Measurements from ENCODE around the gene ATP1A4.

Gene ATP1A4

DNA sequence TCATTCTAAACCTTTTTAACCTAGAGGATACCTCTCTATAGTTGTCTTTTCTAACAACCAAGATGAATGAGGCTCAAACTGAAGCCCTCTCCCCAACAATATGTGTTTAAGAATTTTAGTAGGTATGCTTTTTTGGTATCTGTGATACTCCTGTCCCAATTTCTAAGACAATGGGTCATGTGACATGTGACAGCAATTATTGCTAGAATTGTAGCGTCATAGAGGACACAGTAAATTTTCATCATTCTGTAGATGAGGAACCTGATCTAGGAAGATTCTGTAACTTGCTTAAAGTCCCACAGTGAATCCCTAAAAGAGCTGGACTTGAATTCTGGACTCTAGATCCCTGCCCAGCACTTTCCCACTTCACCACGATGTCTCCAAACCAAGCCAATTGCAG is 27.3 kb downstream of the ATP1A4 start:
- DNase-seq: no peak

DNA sequence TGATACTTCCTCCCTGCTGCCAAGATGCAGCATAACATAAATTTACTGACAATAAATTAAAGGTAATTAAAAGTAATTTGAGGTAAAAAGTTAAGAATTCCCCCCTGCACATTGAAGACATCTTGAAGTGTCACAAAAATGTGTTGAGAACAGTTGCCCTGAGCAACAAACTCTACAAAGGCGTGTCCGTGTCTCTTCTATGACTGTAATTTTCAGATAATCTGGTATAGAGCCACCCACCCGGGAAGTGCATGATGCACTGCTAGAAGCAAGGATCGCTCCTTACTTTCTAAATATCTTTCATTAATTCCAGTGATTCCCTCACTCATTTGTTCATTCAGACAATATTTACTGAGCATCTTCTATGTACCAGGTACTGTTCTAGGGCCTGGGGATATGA is 27.9 kb downstream of the ATP1A4 start:
- DNase-seq: no peak

DNA sequence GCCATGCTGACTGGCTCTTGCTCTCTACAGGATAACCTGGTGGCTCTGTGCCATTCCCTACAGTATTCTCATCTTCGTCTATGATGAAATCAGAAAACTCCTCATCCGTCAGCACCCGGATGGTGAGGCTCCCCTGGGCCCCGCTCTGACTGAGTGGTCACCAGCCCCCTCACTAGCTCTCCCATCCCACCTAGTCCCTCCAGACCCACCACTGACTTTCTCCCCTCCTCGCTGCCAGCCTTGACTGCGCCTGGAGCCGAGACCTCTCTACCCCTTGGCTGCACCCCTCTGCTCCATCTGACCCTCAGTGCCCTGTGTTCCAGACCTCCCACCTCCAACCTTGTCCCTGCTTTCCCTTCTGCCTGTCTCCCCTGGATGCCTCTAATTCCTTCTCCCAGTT is 34.8 kb downstream of the ATP1A4 start:
- DNase-seq: no peak

DNA sequence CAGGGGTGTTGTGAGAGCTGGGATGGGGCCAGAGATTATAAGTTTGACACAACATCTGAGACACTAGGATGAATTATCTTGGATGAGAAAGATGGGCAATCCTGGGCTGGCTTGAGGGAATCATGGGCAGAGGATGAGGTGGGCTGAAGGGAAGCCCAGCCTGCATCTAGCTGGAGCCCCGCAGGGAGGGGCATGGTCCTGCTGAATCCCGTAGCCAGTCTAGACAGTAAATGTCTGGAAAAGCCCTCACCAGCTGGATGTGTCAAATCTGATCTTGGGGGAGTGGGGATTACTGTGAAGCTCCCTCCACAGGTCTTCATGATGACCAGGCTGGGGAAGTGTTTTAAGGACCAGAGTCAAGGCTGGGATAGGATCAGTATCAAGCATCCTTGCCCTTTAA is 35.3 kb downstream of the ATP1A4 start:
- no peak for DNase-seq

DNA sequence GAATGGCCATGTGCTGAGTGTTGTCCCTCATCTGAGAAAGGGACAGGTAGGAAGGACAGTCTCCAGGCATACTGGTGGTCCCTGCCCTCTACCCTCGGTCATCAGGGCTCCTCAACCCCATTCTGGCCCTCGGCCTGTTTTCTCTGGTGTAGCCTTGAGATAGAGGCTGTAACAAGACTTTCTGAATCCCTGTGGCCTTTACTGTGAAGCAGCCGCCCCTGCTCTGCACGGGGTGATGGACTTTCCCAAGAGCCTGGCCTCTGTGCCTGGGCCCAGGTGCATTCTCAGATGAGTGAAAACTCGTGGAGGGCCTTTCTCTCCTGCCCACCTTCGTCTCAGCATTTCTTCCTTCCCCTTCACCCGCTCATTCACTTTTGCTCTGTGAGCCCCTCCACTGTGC is 36.0 kb downstream of the ATP1A4 start:
- DNase-seq: no peak

DNA sequence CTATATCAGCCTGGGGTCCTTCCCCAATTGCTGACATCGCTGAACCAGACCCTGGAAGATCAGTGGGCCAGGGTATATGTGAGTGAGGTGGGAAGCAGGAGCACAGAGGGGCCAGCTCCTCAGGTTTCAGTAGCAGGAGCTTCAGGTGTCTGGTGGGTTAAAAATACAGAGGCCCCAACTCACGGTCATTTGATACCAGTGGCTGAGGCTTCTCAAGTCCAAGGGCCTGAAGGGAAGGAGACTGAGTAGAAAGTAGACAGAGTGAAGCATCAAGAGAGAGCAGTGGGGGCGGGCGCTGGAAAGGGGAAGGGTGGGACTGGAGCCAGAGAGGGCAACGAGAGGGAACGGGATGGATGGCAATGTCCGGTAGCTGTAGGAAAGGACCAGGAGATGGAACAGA is 36.9 kb downstream of the ATP1A4 start:
- DNase-seq: no peak

DNA sequence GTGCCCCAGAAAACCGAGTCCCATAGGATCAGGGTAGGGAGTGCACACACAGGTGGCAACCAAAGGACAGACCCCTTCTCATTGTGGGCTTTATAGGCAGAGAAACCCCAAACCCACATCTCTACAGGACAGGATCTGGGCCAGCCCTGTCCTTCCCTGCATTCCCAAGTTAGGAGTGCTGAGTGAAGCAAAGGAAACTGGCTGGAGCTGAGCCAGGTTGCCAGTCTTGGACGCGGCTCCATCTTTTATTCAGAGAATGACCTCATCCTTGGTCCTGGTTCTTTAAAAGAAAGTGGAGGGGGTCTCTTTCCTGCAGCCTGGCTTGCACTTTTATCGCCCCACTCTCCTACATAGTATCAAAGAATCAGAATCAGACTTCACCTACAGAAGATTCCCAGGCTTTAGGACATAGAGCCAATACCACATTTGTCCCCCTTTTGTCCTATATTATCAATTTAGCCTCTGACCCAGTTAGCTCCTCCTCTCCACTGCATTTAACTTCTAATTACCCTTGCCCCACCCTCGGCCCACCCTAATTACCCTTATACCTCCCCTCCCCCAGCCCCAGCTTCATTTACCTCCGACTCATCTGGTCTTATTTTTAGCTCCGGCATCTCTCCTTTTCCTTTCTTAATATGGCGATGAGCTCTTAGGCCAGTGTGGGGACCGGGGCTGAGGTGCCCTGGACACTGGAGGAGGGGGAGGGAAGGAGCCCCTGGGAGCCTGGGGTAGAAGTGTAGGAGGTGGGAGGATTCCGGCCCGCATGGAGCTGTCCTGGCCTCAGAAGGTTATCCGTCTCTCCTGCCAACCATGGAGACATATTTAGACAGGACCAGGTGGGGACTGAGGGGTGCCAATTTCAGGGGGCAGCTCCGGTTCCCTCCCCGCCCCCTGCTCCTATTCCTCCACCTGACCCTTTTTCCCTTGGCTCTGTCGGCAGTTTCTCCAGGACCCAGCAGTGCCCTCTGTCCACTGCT is 38.5 kb downstream of the ATP1A4 start, which contains the start of gene CASQ1:
Gene CASQ1, plus strand, starts transcription at position 927 of the 977 bp plus-strand sequence. CDS start 177 bp downstream, outside the sequence.
- DNase-seq: no peak

DNA sequence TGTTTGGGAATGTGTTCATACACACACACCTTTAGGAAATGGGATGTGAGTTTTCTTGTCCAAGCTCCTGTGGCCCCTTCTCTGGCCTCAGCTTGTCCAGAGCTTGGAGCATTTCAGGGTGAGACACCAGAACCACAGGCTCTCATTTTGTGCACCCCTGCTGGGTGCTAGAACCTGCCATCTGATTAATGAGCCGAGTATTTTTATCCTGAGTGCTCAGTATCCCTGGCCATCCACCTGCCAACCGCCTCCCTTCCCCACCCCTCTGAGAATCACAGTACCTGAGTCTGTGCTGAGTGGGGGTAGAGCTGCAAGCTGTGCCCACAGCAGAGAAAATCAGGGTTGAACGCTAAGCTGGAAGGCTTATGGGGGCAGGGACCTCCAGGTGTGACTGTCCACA is 40.4 kb downstream of the ATP1A4 start:
- no peak for DNase-seq

DNA sequence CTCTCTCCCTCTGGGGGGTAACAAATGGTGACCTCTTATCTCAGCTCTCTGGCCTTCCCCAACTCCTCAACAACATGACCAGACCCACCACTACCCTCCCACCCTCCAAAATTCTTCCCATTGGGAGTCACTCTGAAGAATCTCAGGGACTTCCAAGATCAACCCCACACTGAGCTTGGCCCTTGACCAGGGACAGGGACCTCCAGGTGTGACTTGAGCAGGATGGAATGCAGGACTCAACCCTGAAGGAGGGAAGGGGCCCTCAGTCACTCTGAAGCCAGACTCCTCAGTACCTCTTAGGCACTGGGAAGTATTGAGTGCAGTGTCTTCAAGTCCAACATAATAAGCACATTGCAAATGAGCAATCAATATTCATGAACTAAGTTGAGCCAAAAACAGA is 40.8 kb downstream of the ATP1A4 start:
- DNase-seq: no peak

DNA sequence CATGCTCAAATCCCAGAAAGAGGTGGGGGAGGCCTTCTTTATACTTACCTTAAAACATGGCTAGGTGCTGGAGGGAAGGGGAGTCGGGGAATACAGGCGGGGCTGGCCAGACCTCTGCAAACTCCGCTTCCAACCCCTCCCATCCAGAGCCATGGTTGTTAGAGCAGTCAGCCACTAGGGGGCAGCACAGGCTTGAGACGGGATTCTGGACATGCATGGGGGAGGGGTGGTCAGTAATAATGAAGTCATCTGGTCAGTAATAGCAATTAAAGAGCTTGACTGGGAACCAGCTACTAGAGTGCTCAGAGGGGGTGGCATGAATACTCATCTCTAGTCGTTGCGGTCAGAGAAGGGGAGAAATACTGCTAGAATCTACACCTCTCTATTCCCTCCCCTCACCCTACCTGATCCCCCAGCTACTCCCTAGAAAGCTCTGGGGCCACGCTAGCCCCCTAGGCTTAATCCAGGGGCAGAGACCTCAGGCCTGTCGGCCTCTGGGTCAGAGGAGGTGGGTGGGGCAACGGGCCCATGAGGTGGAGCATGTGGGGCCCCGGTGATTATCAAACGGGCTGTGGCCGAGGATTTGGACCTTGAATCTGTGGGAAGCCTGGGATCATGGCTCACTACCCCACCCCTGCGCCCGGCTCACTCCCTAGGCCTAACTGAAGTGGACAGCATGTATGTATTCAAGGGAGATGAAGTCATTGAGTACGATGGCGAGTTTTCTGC is 41.9 kb downstream of the ATP1A4 start:
- DNase-seq: peak; percentile 67

DNA sequence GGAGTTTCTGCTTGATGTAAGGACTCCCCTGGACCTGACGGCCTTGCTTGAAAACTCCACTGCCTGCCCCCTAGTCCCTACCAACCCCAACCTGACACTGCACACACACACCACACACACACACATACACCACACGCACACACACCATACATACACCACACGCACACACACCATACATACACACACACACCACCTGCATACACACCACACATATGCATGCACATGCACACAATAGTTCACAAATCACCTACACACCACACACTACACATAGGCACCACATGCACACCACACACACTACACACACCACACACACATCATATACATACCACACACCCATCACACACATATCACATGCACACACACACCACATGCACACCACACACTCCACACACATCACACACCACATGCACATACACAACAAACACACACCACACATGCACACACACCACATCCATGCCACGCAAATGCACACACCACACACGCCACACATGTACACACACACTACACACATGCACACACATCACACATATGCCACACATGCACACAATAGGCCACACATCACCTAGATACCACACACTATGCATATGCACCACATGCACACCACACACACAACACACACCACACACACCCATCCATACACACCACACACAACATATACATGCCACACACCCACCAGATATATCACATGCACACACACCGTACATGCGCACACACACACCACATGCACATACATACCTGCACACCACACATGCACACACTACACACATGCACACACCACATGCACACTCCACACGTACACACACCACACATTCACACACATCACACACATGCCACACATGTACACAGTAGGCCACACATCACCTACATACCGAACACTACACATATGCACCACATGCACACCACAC is 42.7 kb downstream of the ATP1A4 start:
- DNase-seq: no peak

DNA sequence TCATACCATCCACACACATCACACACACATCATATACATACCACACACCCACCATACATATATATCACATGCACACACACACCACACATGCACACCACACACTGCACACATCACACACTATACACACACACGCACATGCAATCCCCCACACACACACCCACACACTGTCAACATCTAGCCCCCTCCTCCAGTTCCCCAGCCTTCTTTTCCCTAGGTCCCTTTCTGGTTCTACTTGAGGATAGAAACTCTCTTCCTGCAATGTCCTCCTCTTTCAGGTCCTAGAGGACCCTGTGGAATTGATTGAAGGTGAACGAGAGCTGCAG is 43.3 kb downstream of the ATP1A4 start:
- DNase-seq: no peak

DNA sequence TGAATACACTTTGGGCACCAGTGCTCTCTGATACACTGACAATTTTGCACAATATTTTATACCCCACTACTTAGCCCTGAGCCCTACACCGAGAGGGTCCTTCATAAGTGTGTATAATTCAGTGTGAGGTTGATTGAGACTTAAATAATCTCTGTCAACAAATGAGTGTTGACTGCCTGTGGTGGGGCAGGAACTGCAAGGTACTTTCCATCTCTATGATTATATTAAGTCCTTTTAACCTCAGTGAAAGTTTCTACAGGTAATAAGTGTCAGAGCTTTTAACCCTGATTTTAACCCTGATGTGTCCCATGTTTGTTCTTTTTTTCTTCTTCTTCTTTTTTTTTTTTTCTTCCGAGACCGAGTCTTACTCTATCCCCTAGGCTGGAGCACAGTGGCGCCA is 44.7 kb downstream of the ATP1A4 start:
- DNase-seq: no peak

DNA sequence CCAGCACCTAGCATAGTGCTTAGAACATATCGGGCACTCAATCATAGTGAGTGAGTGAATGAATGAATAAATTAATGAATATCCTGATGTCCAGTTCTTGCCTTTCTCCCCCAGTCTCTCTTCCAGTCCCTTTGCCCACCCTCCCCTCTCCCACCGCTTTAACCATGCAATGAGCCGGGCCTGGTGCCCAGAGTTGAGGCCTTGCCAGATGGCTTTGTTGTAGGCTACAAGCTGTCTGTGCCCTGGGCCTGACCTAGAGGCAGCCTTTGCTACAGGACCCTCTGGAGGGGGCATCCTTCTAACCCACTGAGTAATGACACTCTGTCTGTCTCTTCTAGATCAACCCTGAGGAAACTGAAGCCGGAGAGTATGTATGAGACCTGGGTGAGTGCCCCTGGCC is 45.8 kb downstream of the ATP1A4 start:
- DNase-seq: no peak

DNA sequence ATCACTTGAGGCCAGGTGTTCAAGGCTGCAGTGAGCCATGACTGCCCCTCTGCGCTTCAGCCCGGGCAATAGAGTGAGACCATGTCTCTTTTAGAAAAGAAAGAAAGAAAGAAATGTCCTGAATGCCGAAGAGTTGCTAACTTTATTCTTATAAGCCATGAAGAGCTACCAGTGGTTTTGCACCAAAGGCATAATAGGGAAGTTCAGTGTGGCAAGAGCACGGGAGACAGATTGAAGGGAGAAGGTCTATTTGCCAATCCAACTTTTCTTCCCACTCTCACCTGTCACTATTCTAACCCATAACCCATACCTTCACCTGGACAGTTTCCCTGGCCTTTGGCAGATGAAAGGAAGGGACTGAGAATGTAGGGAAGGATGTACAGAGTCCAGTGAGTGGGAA is 49.4 kb downstream of the ATP1A4 start:
- DNase-seq: no peak

DNA sequence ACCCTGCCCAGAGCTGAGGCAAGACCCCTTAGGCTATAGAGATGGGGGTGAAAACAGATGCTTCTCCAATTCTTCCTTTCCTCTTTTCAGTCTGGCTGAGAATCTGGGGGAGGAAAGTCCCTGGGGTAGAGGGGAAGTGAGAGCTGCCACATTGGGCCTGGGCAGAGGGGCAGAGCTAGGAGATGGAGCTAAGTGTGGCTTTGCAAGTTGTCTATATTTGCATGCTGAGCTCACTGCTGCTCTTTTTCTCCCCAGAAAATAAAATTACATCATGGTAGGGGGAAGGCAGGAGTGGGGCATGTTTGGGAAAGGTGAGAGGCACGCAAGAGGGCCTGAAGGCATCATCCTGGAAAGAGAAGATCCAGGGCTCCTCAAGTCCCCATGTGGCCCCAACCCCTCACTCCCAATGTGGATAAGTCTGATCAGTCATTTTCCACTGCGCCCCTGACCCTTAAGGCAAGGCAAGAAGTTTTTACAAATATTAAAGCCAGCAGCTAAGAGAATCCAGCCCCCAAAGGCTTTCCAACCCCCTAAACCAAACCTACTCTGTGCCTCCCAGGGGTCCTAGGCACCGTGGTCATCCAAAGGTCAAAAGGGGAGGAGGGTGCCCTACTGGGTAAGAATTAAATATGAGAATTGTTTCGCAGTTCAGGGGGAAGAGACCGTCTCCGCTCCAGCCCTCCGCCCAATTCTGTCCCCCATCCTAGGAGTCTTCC is 53.3 kb downstream of the ATP1A4 start:
- DNase-seq: no peak

DNA sequence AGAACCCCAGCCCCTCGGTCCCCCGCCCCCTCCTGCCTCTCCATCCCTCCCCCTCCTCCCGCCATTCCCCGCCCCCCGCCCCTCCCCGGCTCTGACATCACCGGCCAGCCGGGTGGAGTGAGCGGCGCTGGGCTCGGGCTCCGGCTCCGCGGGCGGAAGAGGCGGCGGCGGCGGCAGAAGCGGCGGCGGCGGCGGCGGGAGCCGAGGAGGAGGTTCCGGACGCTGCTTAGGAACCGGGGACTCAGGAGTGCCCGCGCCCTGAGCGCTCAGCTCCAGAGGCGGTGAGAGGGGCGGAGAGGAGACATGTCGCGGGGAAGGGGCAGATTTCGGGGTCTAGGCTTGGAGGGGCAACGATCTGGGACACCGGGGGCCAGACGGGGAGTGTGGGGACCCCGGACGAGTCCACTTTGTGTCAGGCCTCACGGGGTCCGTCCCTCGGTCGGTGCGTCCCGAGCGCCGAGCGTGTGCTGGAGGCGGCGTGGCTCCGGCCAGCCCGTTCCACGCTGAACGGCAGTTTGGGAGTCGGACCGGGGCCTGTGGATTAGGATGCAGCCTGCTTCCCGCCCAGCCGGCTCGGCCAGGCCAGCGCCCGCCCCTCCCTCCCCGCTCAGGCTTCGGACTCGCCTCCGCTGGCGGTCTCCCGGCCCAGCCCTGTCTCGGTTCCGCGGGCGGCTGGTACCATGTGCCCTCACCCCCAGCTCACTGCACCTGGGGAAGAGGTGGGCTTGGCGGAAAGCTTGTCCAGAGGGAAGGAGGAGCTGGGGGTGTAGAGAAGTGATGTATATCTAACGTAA is 54.0 kb downstream of the ATP1A4 start, which contains the start of gene PEA15:
Gene PEA15, plus strand, starts transcription at position 143 of the 794 bp plus-strand sequence. CDS start 6,161 bp downstream, outside the sequence.
- DNase-seq: peak; percentile 46

DNA sequence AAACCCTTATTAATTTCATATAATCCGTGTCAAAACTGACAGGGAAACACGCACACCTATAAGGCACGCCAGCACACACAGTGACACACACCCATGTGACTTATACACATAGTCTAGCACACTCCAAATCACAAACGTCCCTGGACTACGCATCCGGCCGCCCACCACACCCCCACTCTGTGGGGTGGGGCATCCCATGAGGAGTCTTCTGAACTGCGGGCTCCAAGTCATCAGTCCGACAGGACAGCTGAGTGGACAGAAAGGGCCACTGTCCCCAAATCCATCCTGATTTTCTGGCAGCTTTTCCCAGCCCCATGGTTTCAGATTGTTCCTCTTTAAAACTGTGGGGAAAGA is 54.6 kb downstream of the ATP1A4 start:
- no peak for DNase-seq

DNA sequence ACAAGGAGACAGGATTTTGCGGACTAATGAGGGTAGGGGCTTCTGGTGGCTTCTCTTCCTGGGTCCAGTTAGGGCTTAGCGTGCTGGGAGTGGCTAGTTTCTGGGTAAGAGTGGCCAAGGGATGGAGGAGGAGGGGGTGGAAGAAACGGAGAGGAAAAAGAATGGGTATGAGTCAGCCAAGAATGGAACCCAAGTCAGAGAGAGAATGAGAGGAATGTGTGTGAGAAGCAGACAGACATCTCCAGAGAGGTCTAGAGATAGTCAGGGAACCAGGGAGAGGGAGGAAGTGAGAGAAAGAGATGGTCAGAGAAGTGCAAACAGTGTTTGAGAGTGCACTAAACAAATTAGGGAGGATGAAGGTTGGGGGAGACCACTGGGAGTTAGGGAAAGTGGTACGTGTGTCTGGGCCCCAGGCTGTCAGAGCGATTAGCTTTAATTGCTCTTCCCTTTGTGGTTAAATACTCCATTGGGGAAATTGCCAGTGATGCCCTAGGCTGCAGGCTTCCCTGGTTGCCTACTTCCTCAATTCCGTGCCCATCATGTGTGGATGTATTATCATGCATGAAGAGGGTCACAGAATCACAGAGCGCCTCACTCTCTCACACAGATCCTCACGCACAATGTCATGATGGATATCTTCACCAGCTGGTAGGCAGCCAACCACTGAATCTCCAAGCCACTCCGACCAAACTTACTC is 55.2 kb downstream of the ATP1A4 start:
- DNase-seq: no peak

DNA sequence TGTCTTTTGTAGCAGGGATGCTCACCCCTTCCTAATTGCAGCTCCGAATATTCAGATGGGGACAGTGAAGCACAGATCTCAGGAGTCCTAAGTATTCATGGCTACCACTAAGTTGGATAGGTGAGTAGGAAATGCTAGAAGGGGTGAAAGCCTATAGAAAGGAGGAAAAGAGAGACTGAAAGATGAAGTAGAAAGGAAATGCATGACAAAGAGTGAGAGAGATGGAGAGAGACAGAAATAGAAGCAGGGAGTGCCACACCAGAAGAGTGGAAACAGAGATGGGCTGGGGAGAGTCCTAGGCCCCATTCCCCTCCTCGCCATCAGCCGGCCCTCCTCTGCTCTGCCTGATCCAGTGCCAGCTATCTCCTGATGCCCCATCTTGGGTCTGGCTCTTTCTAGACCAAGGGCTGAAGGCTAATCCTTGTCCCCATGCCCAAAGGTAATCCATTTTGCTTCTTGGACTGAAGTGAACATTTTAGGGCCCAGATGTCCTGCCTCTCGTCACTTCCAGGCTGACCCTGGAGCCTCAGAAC is 55.8 kb downstream of the ATP1A4 start:
- DNase-seq: no peak

Measured in NCI-H526 treated with DMSO at 0.1 percent for 48 hours (cell line).